Measurements from ENCODE around the gene EPS8L2. TPM values are rescaled to one million over a fixed set of nuclear protein-coding genes. Genes with fewer than 3 reads are reported as not detected.

Gene EPS8L2
- total RNA-seq, 1 donor from 2014 or later, result 111 TPM

DNA sequence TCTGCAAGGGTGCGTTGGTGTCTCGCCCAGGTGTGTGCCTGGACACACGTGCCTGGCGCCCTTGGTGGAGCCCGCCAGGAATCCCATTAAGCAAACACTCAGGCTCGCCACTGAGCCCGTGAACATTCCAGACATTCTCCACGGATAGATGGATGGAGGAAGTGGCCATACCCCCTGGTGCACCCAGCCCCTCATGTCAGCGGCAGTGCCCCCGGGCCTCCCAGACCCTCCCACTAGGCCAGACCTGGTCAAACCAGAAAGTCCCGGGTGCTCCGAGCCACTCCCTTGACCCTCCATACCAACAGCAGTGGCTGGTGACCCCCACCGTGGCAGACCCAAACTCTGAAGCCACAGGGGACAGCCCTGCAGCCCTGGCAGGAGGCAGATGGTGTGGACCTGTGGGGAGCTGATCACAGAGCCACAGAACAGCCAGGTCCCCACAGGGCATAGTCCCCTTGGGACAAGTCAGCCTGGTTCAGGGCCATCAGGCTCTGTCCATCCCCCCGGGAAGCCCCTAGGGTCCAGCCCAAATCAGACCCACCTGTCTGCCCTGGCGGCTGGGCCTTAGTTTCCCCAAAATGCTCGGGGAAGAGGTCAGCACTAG, 1.9 kb downstream of the EPS8L2 start:
- H3K36me3 Mint-ChIP-seq, result peaks cover 2% of the 10 kb centered on the region
- peak overlapping the region; percentile 91 for H3K27ac Mint-ChIP-seq
- peaks cover 6% of the 10 kb centered on the region for H3K27me3 Mint-ChIP-seq (ENCODE audit: low read depth)
- TF ChIP-seq CTCF (IDR thresholded peaks at IDR 0.05; ENCODE audit: unreplicated experiment), result no peak
- H3K4me1 Mint-ChIP-seq, result peaks cover 18% of the 10 kb centered on the region
- peak in 1 of 2 experiments; percentile 46 for DNase-seq (ENCODE audit: low spot score in 2 of 2, unreplicated experiment in 2 of 2)
- peak overlapping the region; percentile 63 for H3K4me3 Mint-ChIP-seq
- H3K9me3 Mint-ChIP-seq, result no peaks in the 10 kb centered on the region

DNA sequence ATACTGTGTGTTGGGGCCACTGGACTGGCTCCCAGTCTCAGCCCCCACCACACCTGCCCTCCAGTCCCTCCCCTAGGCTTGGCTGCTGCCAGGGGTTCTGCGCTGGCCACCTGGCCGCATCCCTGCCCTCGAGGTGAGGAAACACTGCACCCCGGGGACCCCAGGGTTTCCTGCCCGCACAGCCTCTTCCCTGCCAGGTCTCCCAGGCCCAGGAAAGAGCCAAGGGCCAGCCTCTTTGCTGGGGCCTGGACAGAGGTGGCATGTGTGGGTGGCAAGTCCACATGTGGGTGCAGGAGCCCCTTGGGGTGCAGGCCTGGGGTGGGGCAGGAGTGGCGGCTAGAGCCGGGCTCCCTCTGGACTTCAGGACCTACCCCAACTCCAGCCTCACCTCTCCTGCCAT, 2.5 kb downstream of the EPS8L2 start:
- no peak overlapping the region for H3K27ac Mint-ChIP-seq
- H3K36me3 Mint-ChIP-seq, result peaks cover 2% of the 10 kb centered on the region
- no peaks in the 10 kb centered on the region for H3K9me3 Mint-ChIP-seq
- H3K27me3 Mint-ChIP-seq (ENCODE audit: low read depth), result peaks cover 6% of the 10 kb centered on the region
- DNase-seq (ENCODE audit: low spot score in 2 of 2, unreplicated experiment in 2 of 2), result no peak
- no peak for TF ChIP-seq CTCF (IDR thresholded peaks at IDR 0.05; ENCODE audit: unreplicated experiment)
- peaks cover 18% of the 10 kb centered on the region for H3K4me1 Mint-ChIP-seq
- H3K4me3 Mint-ChIP-seq, result no peak overlapping the region

DNA sequence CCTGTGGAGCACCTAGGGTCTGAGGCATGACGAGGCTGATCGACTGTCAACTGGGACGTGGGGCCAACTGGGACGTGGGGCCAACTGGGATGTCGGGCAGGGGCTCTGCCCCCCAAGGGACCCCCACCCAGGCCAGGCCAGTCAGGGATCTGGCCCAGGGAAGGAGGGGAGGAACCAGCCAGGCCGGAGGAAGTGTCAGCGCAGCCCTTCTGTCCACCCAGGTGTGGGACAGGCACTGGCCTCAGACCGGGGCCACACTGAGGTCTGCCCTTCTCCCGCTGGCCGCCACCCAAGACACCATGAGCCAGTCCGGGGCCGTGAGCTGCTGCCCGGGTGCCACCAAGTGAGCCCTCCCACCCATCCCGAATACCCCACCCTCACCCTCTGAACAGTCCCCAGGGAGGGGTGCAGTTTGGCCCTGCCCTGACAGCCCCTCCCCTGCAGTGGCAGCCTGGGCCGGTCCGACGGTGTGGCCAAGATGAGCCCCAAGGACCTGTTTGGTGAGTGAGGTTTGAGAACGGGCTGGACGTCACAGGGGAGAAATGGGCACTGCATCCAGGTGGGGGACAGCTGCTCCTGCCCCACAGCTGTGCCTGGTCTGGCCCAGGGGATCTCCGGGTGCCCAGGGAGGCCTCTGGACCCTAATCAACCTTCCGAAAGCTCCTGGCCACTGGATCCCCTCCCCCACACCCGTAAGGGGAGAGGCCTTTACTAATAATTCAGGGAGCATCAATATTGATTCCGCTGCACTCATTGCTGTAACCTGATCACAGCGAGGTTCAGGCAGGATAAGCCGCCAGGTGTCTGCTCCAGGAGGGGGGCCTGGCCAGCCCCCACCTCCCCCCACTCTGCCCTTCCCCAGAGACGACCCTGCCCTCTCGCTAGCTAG, 3.3 kb downstream of the EPS8L2 start:
- Mint-ChIP-seq H3K4me1 (peaks cover 18% of the 10 kb centered on the region), H3K27ac (no peak overlapping the region), H3K27me3 (ENCODE audit: low read depth) (peaks cover 6% of the 10 kb centered on the region), H3K9me3 (no peaks in the 10 kb centered on the region), H3K4me3 (no peak overlapping the region), H3K36me3 (peaks cover 2% of the 10 kb centered on the region)
- no peak for TF ChIP-seq CTCF (IDR thresholded peaks at IDR 0.05; ENCODE audit: unreplicated experiment)
- DNase-seq (ENCODE audit: low spot score in 2 of 2, unreplicated experiment in 2 of 2), result peak in 1 of 2 experiments; percentile 36

- Mint-ChIP-seq H3K36me3 (peaks cover 16% of the 10 kb centered on the region), H3K4me3 (no peak overlapping the region), H3K27ac (no peak overlapping the region), H3K27me3 (ENCODE audit: low read depth) (peaks cover 3% of the 10 kb centered on the region), H3K9me3 (peaks cover 8% of the 10 kb centered on the region), H3K4me1 (peaks cover 3% of the 10 kb centered on the region)
- TF ChIP-seq CTCF (IDR thresholded peaks at IDR 0.05; ENCODE audit: unreplicated experiment), result no peak
- DNase-seq (ENCODE audit: low spot score in 2 of 2, unreplicated experiment in 2 of 2), result no peak
These were observed 8.4 kb downstream of the EPS8L2 start for GRCh38 chr11:714436-714835.

- H3K9me3 Mint-ChIP-seq, result peaks cover 8% of the 10 kb centered on the region
- no peaks in the 10 kb centered on the region for H3K4me1 Mint-ChIP-seq
- no peak overlapping the region for H3K27ac Mint-ChIP-seq
- no peak for TF ChIP-seq CTCF (IDR thresholded peaks at IDR 0.05; ENCODE audit: unreplicated experiment)
- H3K36me3 Mint-ChIP-seq, result peaks cover 23% of the 10 kb centered on the region
- H3K4me3 Mint-ChIP-seq, result no peak overlapping the region
- peaks cover 22% of the 10 kb centered on the region for H3K27me3 Mint-ChIP-seq (ENCODE audit: low read depth)
- DNase-seq (ENCODE audit: low spot score in 2 of 2, unreplicated experiment in 2 of 2), result no peak
These were observed 13.4 kb downstream of the EPS8L2 start for GRCh38 chr11:719214-720016.
